Spleen (tissue), 11 donors: ENCODE results near the gene TMEM219. TPM values are rescaled to one million over a fixed set of nuclear protein-coding genes. Genes with fewer than 3 reads are reported as not detected.

ENCODE experiments used
- DNase-seq: peaks from one replicate; pipeline ENCODE4 v3.0.0-alpha.2; 2020
- H3K27ac ChIP-seq, 8 donors: fragments of 200-600 bp; sonication (generic) in 7 of 8; 1 replicate in 4 of 8; 2 replicates in 4 of 8; pipeline versions ENCODE4 v1.5.0 to v1.8.0; 2016 to 2021; ENCODE audit warnings: inconsistent platforms in 4 of 8, mild to moderate bottlenecking in 4 of 8, moderate library complexity in 1 of 8
- H3K27me3 ChIP-seq, 7 donors: fragments of 200-600 bp; sonication (generic) in 6 of 7; replicated peaks in 1 of 7; 1 replicate in 4 of 7; 2 replicates in 3 of 7; pipeline versions ENCODE4 v1.5.0 to v1.8.0; 2016 to 2021; ENCODE audit warnings: inconsistent platforms in 3 of 7, mild to moderate bottlenecking in 1 of 7
- H3K36me3 ChIP-seq, 6 donors: fragments of 200-600 bp; sonication (generic) in 5 of 6; 1 replicate in 4 of 6; 2 replicates in 2 of 6; pipeline versions ENCODE4 v1.5.0 to v1.8.0; 2016 to 2021; ENCODE audit warnings: inconsistent platforms in 2 of 6
- H3K4me1 ChIP-seq, 6 donors: fragments of 200-600 bp; sonication (generic) in 5 of 6; 1 replicate in 3 of 6; 2 replicates in 3 of 6; pipeline versions ENCODE4 v1.5.0 to v1.8.0; 2016 to 2021; ENCODE audit warnings: inconsistent platforms in 3 of 6
- H3K4me3 ChIP-seq, 8 donors: fragments of 200-600 bp; sonication (generic) in 7 of 8; 1 replicate in 4 of 8; 2 replicates in 4 of 8; pipeline versions ENCODE4 v1.5.0 to v1.8.0; 2016 to 2021; ENCODE audit warnings: inconsistent platforms in 4 of 8, mild to moderate bottlenecking in 4 of 8, moderate library complexity in 2 of 8
- H3K9me3 ChIP-seq, 8 donors: fragments of 200-600 bp; sonication (generic) in 7 of 8; 1 replicate in 4 of 8; 2 replicates in 4 of 8; pipeline versions ENCODE4 v1.5.0 to v1.8.0; 2016 to 2021; ENCODE audit warnings: inconsistent platforms in 4 of 8
- CTCF ChIP-seq, 11 experiments: fragments of 200-600 bp in 7 of 11; fragments of 450-650 bp in 4 of 11; sonication (generic) in 4 of 11; IDR thresholded peaks in 8 of 11; conservative IDR thresholded peaks in 3 of 11; 1 replicate in 7 of 11; 2 replicates in 4 of 11; pipeline versions ENCODE4 v1.4.0 to v1.8.0; 2016 to 2021; ENCODE audit warnings: antibody characterized with exemption in 11 of 11, inconsistent platforms in 4 of 11, mild to moderate bottlenecking in 1 of 11
- POLR2A ChIP-seq, 3 donors: fragments of 450-650 bp; IDR thresholded peaks; one replicate each; pipeline ENCODE4 v1.5.1; 2017; ENCODE audit warnings: antibody characterized with exemption in 3 of 3, mild to moderate bottlenecking in 1 of 3
- POLR2AphosphoS5 ChIP-seq, 3 donors: sonication (generic); formaldehyde crosslinking; IDR thresholded peaks; one replicate each; pipeline ENCODE4 v1.5.1; 2017; ENCODE audit warnings: antibody characterized with exemption in 3 of 3
- WGBS, 5 donors: extraction: QIAGEN DNeasy Blood & Tissue Kit in 3 of 5; methylation state at CpG; one replicate each; pipeline versions ENCODE4 v1.1.5 to v1.1.7; 2013 to 2018; 5-methylcytosine and 5-hydroxymethylcytosine counted together
- intact Hi-C: fragments of 100-400 bp; cut with DNase I; formaldehyde crosslinking; loops from one replicate; pipeline ENCODE4 v1.15.0; 2023; ENCODE audit warnings: low total_unique reads
- polyA plus RNA-seq, 3 donors: library from polyadenylated mRNA; stranded (reverse); fragments of 200-250 nt; gene quantifications; one replicate each; pipeline ENCODE4 v1.2.1, GENCODE V29; 2013
- total RNA-seq, 7 donors: library from RNA; depleted of rRNA in 3 of 7; stranded (reverse); fragments of >200 nt in 3 of 7; fragmentation: NEBNext Ultra II Directional in 4 of 7; extraction: Animal tissue kit (Norgen Biotek cat#: 25700) in 4 of 7; gene quantifications; one replicate each; pipeline versions ENCODE4 v1.1.0 to v1.2.1, GENCODE V29; 2016 to 2021
- donor health status: healthy with polysubstance abuse.
- donor health status: DM: no; HTN: no; CAD: no; lungs with moderate emphysema.
- donor health status: DM: no; HTN: no; CAD: no.
- donor health status: Bipolar disorder and iron deficiency.
- donor health status: healthy.
- donor health status: DM: no; HTN: no; CAD: no.
- donor health status: DM: yes; HTN: yes; CAD: no.

TMEM219 gene
- total and polyA plus RNA-seq, 10 donors: 89.3 to 191 (median 122) TPM

GRCh38 chr16:29977063-29977825 is 15.4 kb downstream of the TMEM219 start:
- 60 to 76% (median 70%) methylated on average over 9 of the region's 9 CpGs for WGBS, 5 donors
- peaks cover 0 to 55% (median 48%) of the 10 kb centered on the region in 6 donors for H3K36me3 ChIP-seq
- H3K4me1 ChIP-seq: peaks cover 25 to 88% (median 61%) of the 10 kb centered on the region in 6 donors
- intact Hi-C loops: no loop called here
- H3K9me3 ChIP-seq: no peaks in the 10 kb centered on the region
- no peak for DNase-seq
- H3K27me3 ChIP-seq: no peaks in the 10 kb centered on the region
- peak overlapping the region; percentile 24 to 96 (median 95) for H3K27ac ChIP-seq
- H3K4me3 ChIP-seq: peak overlapping the region in 5 of 8 donors; percentile 76 to 99 (median 95)
- TF ChIP-seq CTCF (IDR thresholded peaks at IDR 0.05 in 8 of 11, conservative IDR thresholded peaks at IDR 0.05 in 3 of 11) (no peak), POLR2AphosphoS5 (IDR thresholded peaks at IDR 0.05) (peak in 2 of 3 donors; percentile 52 to 57), POLR2A (IDR thresholded peaks at IDR 0.05) (no peak)

- TF ChIP-seq CTCF (IDR thresholded peaks at IDR 0.05 in 8 of 11, conservative IDR thresholded peaks at IDR 0.05 in 3 of 11) (no peak), POLR2AphosphoS5 (IDR thresholded peaks at IDR 0.05) (no peak), POLR2A (IDR thresholded peaks at IDR 0.05) (no peak)
- intact Hi-C loops: no loop called here
- Histone ChIP-seq H3K27me3 (no peaks in the 10 kb centered on the region), H3K4me1 (peaks cover 25 to 79% (median 55%) of the 10 kb centered on the region in 6 donors), H3K9me3 (no peaks in the 10 kb centered on the region), H3K36me3 (peaks cover 0 to 58% (median 57%) of the 10 kb centered on the region in 6 donors), H3K4me3 (peak overlapping the region in 1 of 8 donors; percentile 95), H3K27ac (peak overlapping the region in 7 of 8 donors; percentile 24 to 96 (median 95))
- no peak for DNase-seq
- 88 to 97% (median 95%) methylated on average over 9 of the region's 9 CpGs for WGBS, 5 donors
Observed at GRCh38 chr16:29978081-29978480, 16.2 kb downstream of the TMEM219 start.

- Histone ChIP-seq H3K4me3 (no peak overlapping the region), H3K27me3 (no peaks in the 10 kb centered on the region), H3K36me3 (peaks cover 6 to 65% (median 63%) of the 10 kb centered on the region in 6 donors), H3K4me1 (peaks cover 25 to 76% (median 51%) of the 10 kb centered on the region in 6 donors), H3K9me3 (no peaks in the 10 kb centered on the region), H3K27ac (peak overlapping the region in 5 of 8 donors; percentile 95 to 96 (median 96))
- intact Hi-C loops: no loop called here
- 79 to 93% (median 89%) methylated on average over 7 to 9 of the region's 9 CpGs for WGBS, 5 donors
- no peak for DNase-seq
- no peak for TF ChIP-seq CTCF (IDR thresholded peaks at IDR 0.05 in 8 of 11, conservative IDR thresholded peaks at IDR 0.05 in 3 of 11)
- TF ChIP-seq POLR2AphosphoS5 (IDR thresholded peaks at IDR 0.05): no peak
- TF ChIP-seq POLR2A (IDR thresholded peaks at IDR 0.05): no peak
Observed at GRCh38 chr16:29978564-29979270, 16.8 kb downstream of the TMEM219 start.
